SK-N-SH (cell line): ENCODE measurements around the gene ZSCAN21. TPM values are rescaled to one million over a fixed set of nuclear protein-coding genes. Genes with fewer than 3 reads are reported as not detected.

ENCODE experiments used
- CTCF ChIA-PET: fragments of 300-600, 350-600 bp; formaldehyde crosslinking; extraction: SDS; loops from one replicate; lab custom pipeline; 2021; lab: Yijun Ruan, JAX
- POLR2A ChIA-PET: fragments of 350-600 bp; sonication (Branson Sonifier 250); formaldehyde crosslinking; extraction: SDS; loops from one replicate; lab custom pipeline; 2020; ENCODE audit warnings: antibody characterized with exemption, inconsistent platforms; lab: Yijun Ruan, JAX
- DNase-seq: peaks from one replicate; pipeline ENCODE4 v3.0.0; 2012
- H2AFZ ChIP-seq: fragments of 200-600 bp; sonication (generic); 2 replicates; pipeline ENCODE4 v1.8.1; 2016; ENCODE audit warnings: antibody characterized with exemption, mild to moderate bottlenecking, low read depth
- H3F3A ChIP-seq: fragments of 200-600 bp; sonication (generic); replicated peaks from 2 replicates; pipeline ENCODE3; 2016; ENCODE audit warnings: antibody characterized with exemption, mild to moderate bottlenecking; ENCODE audit not compliant: insufficient read depth
- H3K27ac ChIP-seq, 2 experiments: fragments of 200-500 bp in 1 of 2; fragments of 200-600 bp in 1 of 2; sonication (Bioruptor generic) in 1 of 2; sonication (generic), shearing (Covaris generic) in 1 of 2; 2 replicates each; pipeline versions ENCODE4 v1.5.1 to v1.6.1; 2014 to 2016; ENCODE audit warnings: low read depth in 2 of 2, inconsistent platforms in 1 of 2, low read length in 1 of 2, mild to moderate bottlenecking in 1 of 2, mixed read lengths in 1 of 2
- H3K27me3 ChIP-seq: fragments of 200-600 bp; sonication (generic), shearing (Covaris generic); 2 replicates; pipeline ENCODE4 v1.6.1; 2016; ENCODE audit warnings: mixed run types; ENCODE audit not compliant: insufficient read depth
- H3K36me3 ChIP-seq, 2 experiments: fragments of 200-500 bp in 1 of 2; fragments of 200-600 bp in 1 of 2; sonication (Bioruptor generic) in 1 of 2; sonication (generic) in 1 of 2; replicated peaks in 1 of 2; 2 replicates each; pipeline versions ENCODE3 to v1.5.1; 2014 to 2016; ENCODE audit warnings: low read length in 1 of 2, mild to moderate bottlenecking in 1 of 2; ENCODE audit not compliant: insufficient read depth in 2 of 2, control insufficient read depth in 1 of 2
- H3K4me1 ChIP-seq, 2 experiments: fragments of 200-500 bp in 1 of 2; fragments of 200-600 bp in 1 of 2; sonication (Bioruptor generic) in 1 of 2; sonication (generic), shearing (Covaris generic) in 1 of 2; 2 replicates each; pipeline versions ENCODE4 v1.5.1 to v1.6.1; 2014 to 2016; ENCODE audit warnings: low read depth in 1 of 2, low read length in 1 of 2, mixed run types in 1 of 2; ENCODE audit not compliant: insufficient read depth in 2 of 2, control insufficient read depth in 1 of 2
- H3K4me2 ChIP-seq: fragments of 200-600 bp; sonication (generic), shearing (Covaris generic); 2 replicates; pipeline ENCODE4 v1.6.1; 2017; ENCODE audit warnings: mixed run types
- H3K4me3 ChIP-seq, 2 experiments: fragments of 200-500 bp in 1 of 2; fragments of 200-600 bp in 1 of 2; sonication (Bioruptor generic) in 1 of 2; sonication (generic), shearing (Covaris generic) in 1 of 2; 2 replicates each; pipeline versions ENCODE4 v1.5.1 to v1.8.1; 2014 to 2016; ENCODE audit warnings: low read depth in 2 of 2, inconsistent platforms in 1 of 2, low read length in 1 of 2, mild to moderate bottlenecking in 1 of 2, mixed read lengths in 1 of 2, moderate library complexity in 1 of 2
- H3K79me2 ChIP-seq: fragments of 200-600 bp; sonication (generic); 2 replicates; pipeline ENCODE4 v1.8.1; 2017; ENCODE audit warnings: mild to moderate bottlenecking; ENCODE audit not compliant: insufficient read depth
- H3K9ac ChIP-seq: fragments of 200-600 bp; sonication (generic); 2 replicates; pipeline ENCODE4 v1.6.1; 2017; ENCODE audit warnings: mixed run types
- H3K9me2 ChIP-seq: fragments of 200-600 bp; sonication (generic); 2 replicates; pipeline ENCODE4 v1.6.1; 2017; ENCODE audit warnings: mixed run types
- H3K9me3 ChIP-seq: fragments of 200-600 bp; sonication (generic); 2 replicates; pipeline ENCODE4 v1.6.1; 2017; ENCODE audit warnings: mixed run types, mild to moderate bottlenecking, moderate library complexity
- H4K20me1 ChIP-seq: fragments of 200-600 bp; sonication (generic); 2 replicates; pipeline ENCODE4 v1.6.1; 2017; ENCODE audit warnings: mild to moderate bottlenecking, mixed run types; ENCODE audit not compliant: insufficient read depth
- CHD2 ChIP-seq: fragments of 150-350 bp; IDR thresholded peaks from 2 replicates; pipeline ENCODE4 v1.6.1; 2018; ENCODE audit warnings: low read length; ENCODE audit not compliant: partially characterized antibody
- EZH2phosphoT487 ChIP-seq: fragments of 200-600 bp; sonication (generic); IDR thresholded peaks from 2 replicates; pipeline ENCODE4 v1.6.1; 2017; ENCODE audit warnings: low read depth, mixed run types, mild to moderate bottlenecking, antibody characterized with exemption, moderate library complexity, borderline replicate concordance
- FOXM1 ChIP-seq: IDR thresholded peaks from 2 replicates; pipeline ENCODE4 v1.4.0; 2012; ENCODE audit warnings: low read depth, mild to moderate bottlenecking
- GABPA ChIP-seq: IDR thresholded peaks from 2 replicates; pipeline ENCODE4 v1.4.0; 2012; ENCODE audit warnings: low read depth, mild to moderate bottlenecking
- MEF2A ChIP-seq: IDR thresholded peaks from 2 replicates; pipeline ENCODE4 v1.4.0; 2012; ENCODE audit warnings: low read depth, borderline replicate concordance
- NFIC ChIP-seq: IDR thresholded peaks from 2 replicates; pipeline ENCODE4 v1.4.0; 2012; ENCODE audit warnings: borderline replicate concordance
- POLR2AphosphoS5 ChIP-seq: IDR thresholded peaks from 2 replicates; pipeline ENCODE4 v1.6.1; 2012; ENCODE audit warnings: low read depth, low read length
- RAD21 ChIP-seq: IDR thresholded peaks from 2 replicates; pipeline ENCODE4 v1.6.1; 2012; ENCODE audit warnings: mild to moderate bottlenecking, low read length
- RXRA ChIP-seq: IDR thresholded peaks from 2 replicates; pipeline ENCODE4 v1.4.0; 2012; ENCODE audit warnings: low read depth, mild to moderate bottlenecking, borderline replicate concordance
- YY1 ChIP-seq: IDR thresholded peaks from 2 replicates; pipeline ENCODE4 v1.4.0; 2012; ENCODE audit warnings: low read depth, mild to moderate bottlenecking
- WGBS: methylation state at CpG from one replicate; pipeline ENCODE4 v1.1.6; 2017; ENCODE audit warnings: low lambda C conversion rate; 5-methylcytosine and 5-hydroxymethylcytosine counted together
- polyA plus RNA-seq, 3 experiments: library from polyadenylated mRNA; depleted of rRNA; stranded (reverse); fragments of >200 nt; gene quantifications; 2 replicates each; pipeline ENCODE4 v1.2.3, GENCODE V29; 2012
- TF ChIP-seq, protein P1 (sequence below): IDR thresholded peaks from 2 replicates; pipeline ENCODE4 v1.6.1; 2012; ENCODE audit warnings: mild to moderate bottlenecking, low read depth, low read length, moderate library complexity
- TF ChIP-seq, protein P2 (sequence below): fragments of 200-600 bp; sonication (generic); IDR thresholded peaks from 2 replicates; pipeline ENCODE4 v1.6.1; 2017; ENCODE audit warnings: antibody characterized with exemption, mild to moderate bottlenecking, moderate library complexity
- TF ChIP-seq, protein P3 (sequence below): fragments of 150-350 bp; IDR thresholded peaks from 2 replicates; pipeline ENCODE4 v1.6.1; 2016; ENCODE audit warnings: mild to moderate bottlenecking, low read depth, low read length

Gene ZSCAN21
- polyA plus RNA-seq, 1 of the 3 experiments (the other 2 are of a cell fraction) = 17.5 TPM

DNA sequence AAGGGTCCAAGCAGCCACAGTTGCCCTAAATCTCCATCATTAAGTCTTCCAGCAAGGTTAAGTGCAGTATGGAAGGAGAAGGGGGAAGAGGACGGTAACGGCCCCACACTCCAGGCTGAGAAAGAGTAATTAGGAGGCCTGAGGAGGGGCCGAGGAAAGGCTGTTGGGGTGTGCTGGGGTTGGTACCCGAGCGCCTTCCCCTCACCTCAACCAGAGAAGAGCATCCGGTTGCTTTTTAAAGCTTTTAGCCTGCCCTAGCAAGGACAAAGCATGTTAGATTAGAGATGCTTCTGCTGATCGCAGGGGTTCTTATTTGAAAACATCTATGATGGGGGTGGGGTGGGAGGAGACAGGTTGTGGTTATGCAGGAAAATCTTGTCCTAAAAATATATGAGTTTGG, 9.0 kb upstream of the ZSCAN21 start (continued):
- TF ChIP-seq, protein P1, sequence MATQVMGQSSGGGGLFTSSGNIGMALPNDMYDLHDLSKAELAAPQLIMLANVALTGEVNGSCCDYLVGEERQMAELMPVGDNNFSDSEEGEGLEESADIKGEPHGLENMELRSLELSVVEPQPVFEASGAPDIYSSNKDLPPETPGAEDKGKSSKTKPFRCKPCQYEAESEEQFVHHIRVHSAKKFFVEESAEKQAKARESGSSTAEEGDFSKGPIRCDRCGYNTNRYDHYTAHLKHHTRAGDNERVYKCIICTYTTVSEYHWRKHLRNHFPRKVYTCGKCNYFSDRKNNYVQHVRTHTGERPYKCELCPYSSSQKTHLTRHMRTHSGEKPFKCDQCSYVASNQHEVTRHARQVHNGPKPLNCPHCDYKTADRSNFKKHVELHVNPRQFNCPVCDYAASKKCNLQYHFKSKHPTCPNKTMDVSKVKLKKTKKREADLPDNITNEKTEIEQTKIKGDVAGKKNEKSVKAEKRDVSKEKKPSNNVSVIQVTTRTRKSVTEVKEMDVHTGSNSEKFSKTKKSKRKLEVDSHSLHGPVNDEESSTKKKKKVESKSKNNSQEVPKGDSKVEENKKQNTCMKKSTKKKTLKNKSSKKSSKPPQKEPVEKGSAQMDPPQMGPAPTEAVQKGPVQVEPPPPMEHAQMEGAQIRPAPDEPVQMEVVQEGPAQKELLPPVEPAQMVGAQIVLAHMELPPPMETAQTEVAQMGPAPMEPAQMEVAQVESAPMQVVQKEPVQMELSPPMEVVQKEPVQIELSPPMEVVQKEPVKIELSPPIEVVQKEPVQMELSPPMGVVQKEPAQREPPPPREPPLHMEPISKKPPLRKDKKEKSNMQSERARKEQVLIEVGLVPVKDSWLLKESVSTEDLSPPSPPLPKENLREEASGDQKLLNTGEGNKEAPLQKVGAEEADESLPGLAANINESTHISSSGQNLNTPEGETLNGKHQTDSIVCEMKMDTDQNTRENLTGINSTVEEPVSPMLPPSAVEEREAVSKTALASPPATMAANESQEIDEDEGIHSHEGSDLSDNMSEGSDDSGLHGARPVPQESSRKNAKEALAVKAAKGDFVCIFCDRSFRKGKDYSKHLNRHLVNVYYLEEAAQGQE = no peak

DNA sequence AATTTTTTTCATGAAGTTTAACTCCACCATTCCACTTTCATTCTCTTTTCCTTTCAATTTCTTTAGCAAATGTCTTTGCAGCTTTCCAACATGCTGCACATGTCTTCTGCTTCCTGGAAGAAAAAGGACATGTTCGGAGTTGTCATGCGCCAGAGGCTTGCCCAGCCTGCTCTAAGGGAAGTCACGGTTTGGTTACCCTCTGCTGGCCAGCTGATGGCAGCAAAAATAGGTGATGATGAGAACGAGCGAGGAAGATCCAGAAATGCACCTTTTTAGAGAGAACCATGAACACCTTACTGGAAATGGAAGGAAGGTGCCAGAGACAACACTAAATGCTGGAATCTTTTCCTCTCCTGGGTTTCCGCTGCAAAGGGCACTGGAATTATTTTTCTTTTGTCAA, 4.9 kb upstream of the ZSCAN21 start:
- Histone ChIP-seq H3K9me2 (no peaks in the 10 kb centered on the region), H3K79me2 (no peaks in the 10 kb centered on the region), H3K9ac (no peak overlapping the region), H3K4me1 (peaks cover 4 to 5% of the 10 kb centered on the region in 2 experiments; a peak in 2 of 4 replicates), H3F3A (peaks cover 18% of the 10 kb centered on the region), H3K27ac (no peak overlapping the region), H3K27me3 (no peaks in the 10 kb centered on the region), H3K9me3 (no peaks in the 10 kb centered on the region), H3K36me3 (no peaks in the 10 kb centered on the region), H2AFZ (no peak overlapping the region), H4K20me1 (no peaks in the 10 kb centered on the region), H3K4me2 (no peak overlapping the region), H3K4me3 (no peak overlapping the region)
- DNase-seq = peak; percentile 28
- POLR2A ChIA-PET = no interaction called here
- no peak for TF ChIP-seq POLR2AphosphoS5
- TF ChIP-seq, protein P2, sequence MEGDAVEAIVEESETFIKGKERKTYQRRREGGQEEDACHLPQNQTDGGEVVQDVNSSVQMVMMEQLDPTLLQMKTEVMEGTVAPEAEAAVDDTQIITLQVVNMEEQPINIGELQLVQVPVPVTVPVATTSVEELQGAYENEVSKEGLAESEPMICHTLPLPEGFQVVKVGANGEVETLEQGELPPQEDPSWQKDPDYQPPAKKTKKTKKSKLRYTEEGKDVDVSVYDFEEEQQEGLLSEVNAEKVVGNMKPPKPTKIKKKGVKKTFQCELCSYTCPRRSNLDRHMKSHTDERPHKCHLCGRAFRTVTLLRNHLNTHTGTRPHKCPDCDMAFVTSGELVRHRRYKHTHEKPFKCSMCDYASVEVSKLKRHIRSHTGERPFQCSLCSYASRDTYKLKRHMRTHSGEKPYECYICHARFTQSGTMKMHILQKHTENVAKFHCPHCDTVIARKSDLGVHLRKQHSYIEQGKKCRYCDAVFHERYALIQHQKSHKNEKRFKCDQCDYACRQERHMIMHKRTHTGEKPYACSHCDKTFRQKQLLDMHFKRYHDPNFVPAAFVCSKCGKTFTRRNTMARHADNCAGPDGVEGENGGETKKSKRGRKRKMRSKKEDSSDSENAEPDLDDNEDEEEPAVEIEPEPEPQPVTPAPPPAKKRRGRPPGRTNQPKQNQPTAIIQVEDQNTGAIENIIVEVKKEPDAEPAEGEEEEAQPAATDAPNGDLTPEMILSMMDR = peak; percentile 14
- 62% methylated on average over 6 of the region's 6 CpGs for WGBS
- CTCF ChIA-PET = interaction anchor here (0.6 to 1.2 kb wide), 2 partner anchors 16 to 1019 kb away, joined by 3 read pairs; no protein-coding TSS in a partner anchor

DNA sequence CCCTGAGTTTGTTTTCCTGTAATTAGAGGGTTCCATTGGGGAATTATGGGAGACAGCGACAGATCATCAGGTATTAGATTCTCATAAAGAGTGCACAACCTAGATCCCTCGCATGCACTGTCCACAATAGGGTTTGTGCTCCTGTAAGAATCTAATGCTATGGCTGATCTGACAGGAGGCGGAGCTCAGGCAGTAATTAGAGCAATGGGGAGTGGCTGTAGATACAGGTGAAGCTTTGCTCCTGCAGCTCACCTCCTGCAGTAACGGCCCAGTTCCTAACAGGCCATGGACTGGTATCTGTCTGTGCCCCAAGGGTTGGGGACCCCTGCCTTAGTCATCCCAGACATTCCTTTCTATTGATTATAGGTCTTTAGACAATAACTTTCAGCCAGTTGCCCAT, 894 bp upstream of the ZSCAN21 start:
- Histone ChIP-seq H3K79me2 (peaks cover 31% of the 10 kb centered on the region), H3K9ac (no peak overlapping the region), H2AFZ (0 out of 2 replicates have a peak overlapping the region, but pooled peaks have one; percentile 99), H4K20me1 (no peaks in the 10 kb centered on the region; the same call in 1 of the 2 replicates), H3K4me2 (peak overlapping the region; percentile 80; the same call in 1 of the 2 replicates), H3K4me3 (no peak overlapping the region), H3K27ac (no peak overlapping the region), H3K4me1 (peaks cover 5 to 9% of the 10 kb centered on the region in 2 experiments; a peak in 2 of 4 replicates), H3K9me3 (no peaks in the 10 kb centered on the region), H3K9me2 (no peaks in the 10 kb centered on the region), H3F3A (peaks cover 23% of the 10 kb centered on the region), H3K36me3 (peaks cover 7 to 8% of the 10 kb centered on the region in 2 experiments), H3K27me3 (no peaks in the 10 kb centered on the region)
- POLR2A ChIA-PET = interaction anchor here (2.3 kb wide), 1 partner anchor 33 kb away, joined by 24 read pairs; the partner anchor contains the start of gene ZKSCAN1
- WGBS = 89% methylated on average over 4 of the region's 4 CpGs
- no peak for DNase-seq
- no peak for TF ChIP-seq EZH2phosphoT487
- TF ChIP-seq CHD2 = no peak
- no peak for TF ChIP-seq GABPA
- no peak for TF ChIP-seq YY1
- no peak for TF ChIP-seq NFIC
- no peak for TF ChIP-seq FOXM1
- TF ChIP-seq RXRA = no peak
- TF ChIP-seq, protein P1 = no peak
- TF ChIP-seq MEF2A = no peak
- TF ChIP-seq RAD21 = no peak
- TF ChIP-seq, protein P3, sequence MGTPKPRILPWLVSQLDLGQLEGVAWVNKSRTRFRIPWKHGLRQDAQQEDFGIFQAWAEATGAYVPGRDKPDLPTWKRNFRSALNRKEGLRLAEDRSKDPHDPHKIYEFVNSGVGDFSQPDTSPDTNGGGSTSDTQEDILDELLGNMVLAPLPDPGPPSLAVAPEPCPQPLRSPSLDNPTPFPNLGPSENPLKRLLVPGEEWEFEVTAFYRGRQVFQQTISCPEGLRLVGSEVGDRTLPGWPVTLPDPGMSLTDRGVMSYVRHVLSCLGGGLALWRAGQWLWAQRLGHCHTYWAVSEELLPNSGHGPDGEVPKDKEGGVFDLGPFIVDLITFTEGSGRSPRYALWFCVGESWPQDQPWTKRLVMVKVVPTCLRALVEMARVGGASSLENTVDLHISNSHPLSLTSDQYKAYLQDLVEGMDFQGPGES = no peak
- CTCF ChIA-PET = interaction anchor here (1.0 to 5.5 kb wide), 4 partner anchors 12 to 82 kb away, joined by 3 to 60 read pairs (median 3); no protein-coding TSS in a partner anchor
